GM19397 (cell line): ENCODE data around the gene SIRT2.
A peak's percentile ranks its signal among the peaks of the same experiment; 100 is the strongest.

Experiments used
- ATAC-seq: cut with Tn5 transposase; IDR thresholded peaks from one replicate; pipeline ENCODE4 v1.9.1; 2021; ENCODE audit warnings: mild to moderate bottlenecking, moderate library complexity; ENCODE audit not compliant: unreplicated experiment

Gene SIRT2

DNA sequence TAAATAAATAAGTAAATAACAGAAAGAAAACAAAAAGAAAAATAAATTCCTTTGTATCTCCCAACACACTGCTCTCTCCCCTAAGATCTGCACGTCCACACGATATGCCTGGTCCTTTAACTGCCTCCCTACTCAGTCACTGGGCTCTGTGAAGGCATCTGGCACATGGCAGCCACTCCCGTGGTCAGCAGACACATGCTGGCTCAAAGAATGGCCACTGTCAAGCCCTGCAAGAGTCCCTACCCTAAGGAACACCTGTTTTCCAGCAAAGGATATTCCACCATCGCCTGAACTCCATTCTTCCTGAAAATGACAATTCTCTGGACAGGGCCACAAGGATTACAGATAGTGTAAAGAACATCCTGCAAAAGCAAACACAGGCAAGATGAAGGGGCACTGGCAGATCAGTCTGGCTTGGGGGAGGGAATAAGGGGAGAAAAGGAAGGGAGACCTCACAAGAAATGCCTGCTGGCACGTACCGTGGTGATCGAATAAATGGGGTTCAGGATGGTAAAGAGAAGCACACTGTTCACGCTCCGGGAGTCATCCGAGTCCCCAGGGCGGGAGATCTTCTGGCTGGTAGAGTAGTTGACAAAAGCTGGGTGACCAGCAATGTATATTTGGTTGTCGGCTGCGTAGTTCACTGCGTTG lies 53.9 kb downstream of the SIRT2 start:
- no peak for ATAC-seq

DNA sequence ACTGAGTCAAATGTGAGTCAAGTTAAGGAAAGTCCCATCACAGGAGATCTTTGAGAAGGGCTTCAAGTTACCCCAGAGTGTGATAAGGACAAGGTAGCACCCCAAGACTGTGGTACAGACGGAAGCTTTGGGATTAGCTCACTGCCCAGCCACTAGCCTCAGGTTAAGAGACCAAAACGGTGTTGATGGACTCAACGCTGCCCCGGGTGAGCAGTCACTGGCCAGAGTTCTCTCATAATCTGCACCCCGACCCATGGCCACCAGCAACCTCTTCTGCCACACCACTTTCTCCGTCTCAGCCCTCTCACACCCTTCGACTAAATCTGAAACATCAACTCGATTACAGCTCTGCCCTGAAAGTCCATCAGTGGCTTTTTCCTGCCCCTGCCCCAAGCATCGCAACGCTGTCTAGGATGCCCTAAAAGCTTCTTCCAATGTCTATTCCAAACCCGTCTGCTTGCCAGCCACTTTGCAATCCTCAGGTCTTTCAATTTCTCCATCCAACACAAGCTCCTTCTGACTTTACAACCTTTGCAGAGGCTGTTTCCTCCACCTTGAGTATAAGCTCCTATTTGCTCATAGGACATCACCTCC lies 55.2 kb downstream of the SIRT2 start:
- no peak for ATAC-seq

DNA sequence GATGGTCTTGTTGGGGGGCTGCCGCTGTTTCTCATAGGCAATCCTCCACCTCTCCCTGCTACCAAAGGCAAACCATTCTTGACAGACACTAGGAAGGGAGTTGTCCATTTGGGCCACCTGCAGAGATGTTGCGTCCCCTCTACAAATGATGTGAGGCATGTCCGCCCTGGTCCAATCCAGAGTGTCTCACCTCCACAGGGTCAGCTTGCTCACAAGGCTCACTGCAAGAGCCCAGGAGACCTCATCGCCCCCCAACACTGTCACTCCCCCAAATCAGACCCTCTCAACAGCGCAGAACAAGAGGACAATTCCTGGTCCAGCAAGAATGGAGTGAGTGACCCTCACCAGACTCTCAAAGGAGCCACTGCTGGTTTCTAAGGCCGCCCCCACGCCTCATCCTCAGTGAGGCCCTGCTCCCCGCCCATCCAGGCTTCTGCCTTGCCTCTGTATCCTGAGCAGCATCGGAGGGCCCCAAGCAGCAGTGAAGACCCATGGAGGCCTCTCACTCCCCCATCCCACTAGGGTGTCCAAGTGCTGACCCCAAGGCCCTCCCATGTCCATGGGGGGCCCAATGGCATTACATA lies 56.2 kb downstream of the SIRT2 start:
- no peak for ATAC-seq

DNA sequence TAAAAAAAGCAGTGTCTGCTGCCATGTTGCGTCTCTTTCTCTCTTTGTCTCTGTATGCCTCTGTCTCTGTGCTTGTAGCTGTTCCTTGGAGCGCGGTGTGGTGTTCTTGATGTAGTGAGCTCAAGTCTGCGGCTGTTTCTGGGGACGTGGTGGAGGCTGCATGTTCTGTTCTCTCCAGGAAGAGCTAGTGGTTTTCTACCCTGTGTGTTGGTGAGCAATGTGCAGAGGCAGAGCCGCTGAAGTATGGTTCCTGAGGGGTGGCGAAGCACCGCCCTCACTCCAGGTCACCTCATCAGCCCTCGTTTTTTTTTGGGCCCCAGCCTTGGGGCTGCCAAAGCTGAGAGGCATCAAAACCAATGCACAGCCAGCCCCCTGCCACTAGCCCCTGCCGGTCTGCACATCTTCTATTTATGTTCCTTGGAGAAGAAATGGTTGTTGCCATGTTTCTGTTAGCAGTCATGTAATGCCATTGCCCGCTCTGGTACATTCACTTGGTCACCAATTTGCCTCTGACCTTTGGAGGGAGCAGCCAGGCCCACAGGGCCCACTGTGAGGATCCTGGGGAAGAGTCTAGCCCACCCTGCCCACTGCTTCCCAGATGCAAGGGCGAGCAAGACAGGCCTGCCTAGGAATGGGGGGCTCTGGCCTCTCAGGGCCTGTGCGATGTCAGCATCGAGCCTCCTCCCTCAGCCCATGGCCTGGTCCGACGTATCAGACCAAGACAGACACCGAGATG lies 56.8 kb downstream of the SIRT2 start:
- ATAC-seq = no peak

DNA sequence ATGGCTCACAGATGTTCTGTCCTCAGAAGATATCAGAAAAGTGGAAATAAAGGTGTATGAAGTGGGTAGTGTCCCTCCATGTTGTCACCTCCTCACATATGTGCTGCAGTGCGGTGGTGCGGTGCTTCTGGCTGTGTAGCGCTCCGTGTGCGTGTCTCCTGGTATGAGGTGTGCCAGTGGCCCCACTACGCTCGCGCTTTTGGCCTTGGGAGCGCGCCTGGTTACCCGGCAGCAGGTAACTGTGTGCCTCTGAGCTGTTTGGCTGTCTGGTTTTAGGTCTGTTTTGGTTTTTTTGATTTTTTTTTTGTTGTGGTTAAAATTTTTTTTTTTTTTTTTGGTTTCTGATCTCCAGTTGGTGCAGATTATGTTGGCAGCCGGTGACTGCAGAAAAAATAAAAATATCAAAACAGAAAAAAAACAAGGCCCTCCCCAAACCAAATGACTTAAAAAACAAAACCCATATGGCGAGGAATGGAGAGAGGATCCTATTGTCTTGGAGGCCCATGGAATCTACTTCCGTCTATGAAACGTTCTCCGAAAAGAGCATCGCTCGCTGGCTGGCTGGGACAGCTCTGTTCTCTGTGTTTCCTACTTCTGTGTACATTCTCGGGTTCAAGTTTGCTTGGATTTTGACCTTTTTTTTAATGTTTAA lies 57.5 kb downstream of the SIRT2 start:
- ATAC-seq = no peak

DNA sequence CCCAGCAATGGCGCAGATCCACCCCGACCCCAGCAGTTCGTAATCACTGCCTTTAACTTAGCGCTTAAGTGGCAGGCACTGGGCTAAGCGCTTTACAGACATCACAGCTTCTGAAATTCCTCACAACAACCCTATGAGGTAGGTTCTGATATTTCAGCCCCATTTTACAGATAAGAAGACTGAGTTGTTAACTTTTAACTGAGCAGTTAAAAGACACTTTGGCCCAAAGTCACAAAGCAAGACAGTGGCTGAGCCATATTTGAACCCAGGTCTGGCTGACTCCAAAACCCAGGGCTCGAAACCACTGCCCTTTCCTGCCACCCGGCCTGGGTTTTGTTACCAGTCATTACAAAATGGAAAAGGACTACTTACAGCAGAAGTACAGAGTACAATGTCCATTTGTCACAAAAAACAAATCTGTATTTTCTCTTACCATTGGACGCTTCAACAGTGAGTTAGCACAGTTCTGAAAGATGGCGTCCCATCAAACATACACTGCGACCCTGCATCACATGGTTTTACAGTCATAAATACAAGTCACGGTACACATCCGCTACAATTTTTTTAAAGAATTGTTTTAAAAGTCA lies 58.1 kb downstream of the SIRT2 start:
- ATAC-seq = no peak

DNA sequence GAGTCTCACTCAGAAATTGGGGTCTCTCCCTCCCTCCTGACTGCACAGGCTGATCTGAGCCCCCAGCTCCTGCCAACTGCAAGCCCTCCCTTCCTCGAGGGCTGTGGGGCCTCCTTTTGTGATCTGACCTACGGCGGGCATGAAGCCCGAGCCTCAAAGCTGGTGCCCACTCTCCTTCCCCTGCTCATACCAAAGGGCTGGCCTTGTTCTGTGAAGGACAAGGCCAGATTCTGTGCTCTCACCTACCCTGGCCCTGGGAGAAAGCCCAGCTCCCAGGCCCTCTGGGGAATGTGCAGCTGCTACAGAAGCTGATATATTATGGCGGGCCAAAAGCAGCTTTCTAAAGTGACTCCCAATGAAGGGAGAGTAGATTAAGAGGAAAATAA lies 58.8 kb downstream of the SIRT2 start:
- no peak for ATAC-seq

DNA sequence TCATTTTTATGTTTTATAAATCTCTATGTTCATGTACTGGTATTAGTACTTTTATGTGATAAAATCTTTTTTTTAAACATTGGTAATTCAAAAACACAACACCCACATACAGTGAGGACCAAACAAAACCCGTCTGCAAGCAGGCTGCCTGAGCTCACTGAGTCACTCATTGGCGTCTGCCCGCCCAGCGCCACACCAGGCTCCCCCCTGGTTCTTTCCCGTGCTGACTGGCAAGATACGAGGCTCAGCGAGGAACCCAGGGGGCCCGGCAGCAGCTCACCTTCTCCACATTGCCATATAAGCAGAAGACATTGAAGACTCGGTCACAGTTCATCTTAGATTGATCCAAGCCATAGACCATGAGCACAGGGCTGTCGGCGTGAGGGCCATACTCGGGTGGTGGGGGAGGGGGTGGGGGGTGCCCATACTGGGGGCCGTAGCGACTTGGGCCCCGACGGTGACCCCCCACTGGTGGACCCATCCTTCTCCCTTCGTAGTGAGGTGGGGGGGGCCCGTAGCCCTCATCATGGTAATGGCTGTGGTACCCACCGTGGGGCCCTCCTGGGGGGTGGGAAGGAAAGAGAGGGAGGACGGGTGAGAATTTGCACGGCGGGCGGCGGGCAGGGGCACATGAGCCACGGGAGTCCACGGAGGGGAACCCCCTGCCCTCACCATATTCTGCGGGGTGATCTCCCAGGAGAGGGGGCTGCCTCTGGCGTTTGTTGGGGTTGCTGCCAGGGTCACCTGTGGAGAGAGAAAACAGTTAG lies 59.4 kb downstream of the SIRT2 start:
- ATAC-seq = no peak

DNA sequence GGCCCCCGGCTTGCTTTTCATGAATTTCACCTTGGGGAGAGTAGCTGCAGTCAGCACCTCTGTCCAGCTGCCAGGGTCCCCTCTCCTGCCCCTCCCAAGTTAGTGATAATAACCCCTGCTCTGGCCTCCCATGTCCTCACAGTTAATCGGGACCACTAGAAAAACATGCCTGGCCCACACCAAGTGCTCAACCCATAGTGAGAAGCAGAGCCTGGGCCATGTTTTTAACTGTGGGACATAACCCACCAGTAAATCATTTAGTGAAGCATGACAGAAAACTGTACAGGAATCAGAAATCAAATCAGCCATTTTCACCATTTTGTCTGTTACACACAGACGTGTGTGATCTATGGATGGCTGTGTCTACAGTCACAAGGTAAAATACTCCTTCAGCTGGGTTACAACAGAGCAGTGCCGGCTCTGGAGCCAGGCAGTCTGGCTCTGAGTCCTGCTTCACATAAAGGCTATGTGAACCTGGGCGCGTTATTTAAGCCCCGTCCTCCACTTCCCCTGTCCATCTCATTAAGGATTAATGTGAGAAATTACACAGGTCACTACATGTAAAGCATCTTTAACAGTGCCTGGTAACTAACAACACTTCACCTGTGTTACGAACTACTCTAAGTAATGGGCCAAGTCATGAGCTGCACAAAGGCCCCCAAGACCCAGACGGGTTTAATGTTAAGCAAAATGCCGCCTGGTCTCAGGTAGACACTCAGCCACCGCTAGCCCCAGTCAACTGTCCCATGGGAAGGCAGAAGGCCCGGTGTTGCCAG lies 60.2 kb downstream of the SIRT2 start:
- no peak for ATAC-seq

DNA sequence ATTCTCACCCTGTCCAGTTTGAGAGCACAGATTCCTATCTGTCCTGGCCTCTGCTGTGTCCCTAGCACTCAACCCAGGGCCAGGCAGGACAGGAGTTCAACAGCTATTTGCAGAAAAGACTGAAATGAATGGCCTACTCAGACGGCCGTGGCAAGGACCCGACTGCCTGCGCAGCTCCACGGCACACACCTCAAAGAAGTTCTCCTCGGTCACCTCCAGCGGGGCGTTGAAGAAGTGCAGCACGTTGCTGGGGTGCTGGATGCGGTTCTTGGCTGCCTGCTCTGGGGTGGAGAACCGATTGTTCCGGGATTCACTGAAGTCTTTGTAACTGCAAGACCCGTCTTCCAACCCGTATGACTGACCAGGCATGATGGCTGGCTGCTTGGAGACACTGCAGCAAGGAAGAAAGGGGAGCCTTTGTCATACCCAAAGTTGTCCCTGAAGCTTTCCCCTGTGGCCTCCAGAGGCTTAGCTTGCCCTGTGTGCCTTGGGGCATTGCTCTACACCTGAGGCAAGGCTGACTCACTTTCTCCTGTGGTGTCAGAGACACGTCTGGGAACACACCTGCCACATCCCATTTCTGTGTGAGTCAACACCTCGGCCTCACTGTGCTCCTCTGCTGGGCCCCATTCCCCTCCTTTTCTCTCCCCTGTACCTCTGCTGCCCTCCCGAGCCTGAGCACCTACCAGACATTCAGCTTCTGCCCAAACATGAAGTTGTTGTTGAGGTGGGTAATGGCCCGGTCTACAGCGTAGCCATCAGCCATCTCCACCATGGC lies 61.0 kb downstream of the SIRT2 start:
- ATAC-seq = no peak

DNA sequence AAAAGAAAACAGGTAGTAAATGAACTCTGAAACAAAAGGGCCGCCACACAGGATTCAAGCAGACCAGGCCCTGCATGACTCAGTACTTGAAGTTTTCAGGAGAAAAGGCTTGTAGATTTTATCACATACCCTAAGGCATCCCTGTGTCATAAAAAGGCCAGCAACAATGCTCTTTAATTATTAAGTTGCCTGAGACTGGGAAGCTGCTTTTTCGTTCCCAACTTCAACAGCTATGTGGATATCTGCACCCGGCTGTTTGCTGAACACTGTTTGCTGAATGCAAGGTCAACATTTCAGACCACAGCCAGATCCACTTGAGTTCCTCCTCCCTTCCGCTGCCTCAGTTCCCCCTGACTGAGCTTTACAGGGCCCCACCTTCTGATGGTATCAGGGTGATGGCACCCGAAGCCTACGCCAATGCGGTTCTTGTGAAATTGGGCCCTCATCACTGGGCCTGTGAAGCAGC lies 61.7 kb downstream of the SIRT2 start:
- ATAC-seq = no peak

DNA sequence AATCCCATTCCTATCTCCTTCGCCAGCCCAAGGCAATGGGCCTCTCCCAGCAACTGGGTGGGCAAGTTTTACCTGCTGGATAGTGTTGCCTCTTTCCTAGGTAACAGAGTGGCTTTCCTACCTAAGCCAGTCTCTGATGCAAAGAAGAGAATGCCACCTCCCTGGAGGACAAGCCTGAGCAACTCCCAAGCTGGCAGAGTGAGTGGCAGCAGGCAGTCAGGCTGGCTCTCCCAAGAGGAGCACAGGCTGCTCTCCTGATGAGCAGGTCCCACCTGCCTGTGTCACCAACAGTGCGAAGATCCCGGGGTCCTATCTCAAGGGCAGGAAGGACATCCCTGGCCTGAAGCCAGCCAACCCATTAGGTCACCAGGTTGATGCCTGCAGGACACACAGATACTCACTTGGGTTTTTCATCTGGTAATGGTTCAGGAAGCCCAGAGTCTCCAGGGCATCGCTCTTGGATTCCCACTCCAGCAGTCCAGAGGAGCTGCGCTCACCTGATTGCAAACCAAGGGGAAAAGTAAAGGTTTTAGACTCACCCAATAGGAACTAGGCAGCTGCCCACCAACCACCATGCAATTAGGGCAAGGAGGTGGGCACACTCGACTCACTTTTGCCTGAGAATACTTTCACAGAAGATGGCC lies 62.3 kb downstream of the SIRT2 start:
- no peak for ATAC-seq

DNA sequence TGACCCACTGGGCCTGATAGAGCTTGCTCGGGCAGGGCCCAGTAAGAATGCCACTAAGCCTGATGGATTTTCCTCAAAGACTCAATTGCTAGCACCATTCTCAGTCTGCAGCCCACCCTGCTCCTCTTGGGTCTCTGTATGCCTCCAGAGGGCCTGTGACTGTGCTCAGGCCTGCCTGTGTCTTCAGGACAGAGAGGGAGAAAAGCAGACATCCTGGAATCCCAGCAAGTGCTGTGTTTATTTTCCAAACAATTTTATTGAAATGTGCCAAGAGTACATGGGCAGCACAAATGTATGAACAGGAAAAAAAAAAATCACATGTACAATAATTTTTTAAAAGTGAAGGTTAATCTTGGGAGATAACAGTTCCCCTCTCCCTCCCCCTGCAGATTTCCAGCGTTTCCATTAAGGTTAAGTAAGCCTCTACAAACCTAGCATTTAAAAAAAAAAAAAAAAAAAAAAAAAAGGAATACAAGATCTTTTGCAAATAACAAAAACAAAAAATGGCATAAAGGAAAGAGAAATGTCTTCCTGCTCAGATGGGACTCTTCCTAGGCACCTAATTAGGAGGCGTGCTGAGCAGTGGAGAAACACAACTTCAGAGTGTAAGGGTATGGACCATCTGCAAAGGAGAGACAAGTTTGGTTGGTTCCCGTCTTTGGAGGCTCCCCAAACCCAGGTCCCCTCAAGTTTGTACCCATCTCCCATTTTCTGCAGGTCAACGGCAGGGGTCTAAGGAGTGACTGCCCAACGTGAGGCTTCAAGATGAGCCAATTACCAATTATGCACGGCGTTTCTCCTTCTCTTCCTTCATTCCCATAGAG lies 63.0 kb downstream of the SIRT2 start:
- ATAC-seq = no peak

DNA sequence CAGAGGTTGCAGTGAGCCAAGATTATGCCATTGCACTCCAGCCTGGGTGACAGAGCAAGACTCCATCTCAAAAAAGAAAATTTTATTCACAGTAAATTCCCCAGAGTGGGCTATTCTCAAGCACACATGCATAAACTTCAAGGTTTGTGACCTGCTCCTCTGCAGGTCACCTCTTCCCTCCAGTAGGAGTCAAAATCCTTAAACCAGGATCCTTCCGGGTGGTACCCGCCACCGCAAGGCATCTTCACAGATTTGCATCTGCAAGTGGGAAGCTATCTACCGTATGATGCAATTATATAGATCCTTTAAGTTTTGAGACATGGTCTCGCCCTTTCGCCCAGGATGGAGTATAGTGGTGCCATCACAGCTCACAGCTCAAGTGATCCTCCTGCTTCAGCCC lies 64.8 kb downstream of the SIRT2 start:
- ATAC-seq = no peak

DNA sequence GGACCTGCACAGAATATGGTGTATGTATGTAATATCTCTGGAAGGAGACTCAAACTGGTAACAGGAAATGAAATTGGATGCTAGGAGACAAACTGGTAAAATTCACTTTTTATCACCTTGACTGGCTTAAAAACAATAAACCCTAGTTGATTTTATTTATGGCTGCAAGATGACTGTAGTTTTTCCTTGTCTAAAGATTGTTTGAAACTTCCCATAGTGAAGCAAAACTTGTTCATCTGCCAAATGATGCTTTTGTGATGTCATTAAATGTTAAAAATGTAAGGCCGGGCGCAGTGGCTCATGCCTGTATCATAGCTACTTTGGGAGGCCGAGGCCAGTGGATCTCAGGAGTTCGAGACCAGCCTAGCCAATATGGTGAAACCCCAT lies 65.3 kb downstream of the SIRT2 start:
- ATAC-seq = no peak

DNA sequence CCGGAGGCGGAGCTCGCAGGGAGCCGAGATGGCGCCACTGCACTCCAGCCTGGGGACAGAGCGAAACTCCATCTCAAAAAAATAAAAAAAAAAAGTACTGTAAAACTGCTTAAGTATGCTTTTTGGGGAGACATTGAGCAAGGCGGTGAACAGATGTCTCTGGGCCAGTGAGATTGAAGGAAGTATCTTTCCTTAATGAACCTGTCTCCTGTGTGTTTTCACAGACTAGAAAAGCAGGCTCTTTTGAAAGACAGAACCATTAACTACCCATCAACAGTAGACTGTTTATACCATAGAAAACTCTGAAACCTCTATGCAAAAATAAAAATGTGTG lies 66.4 kb downstream of the SIRT2 start:
- ATAC-seq = no peak

DNA sequence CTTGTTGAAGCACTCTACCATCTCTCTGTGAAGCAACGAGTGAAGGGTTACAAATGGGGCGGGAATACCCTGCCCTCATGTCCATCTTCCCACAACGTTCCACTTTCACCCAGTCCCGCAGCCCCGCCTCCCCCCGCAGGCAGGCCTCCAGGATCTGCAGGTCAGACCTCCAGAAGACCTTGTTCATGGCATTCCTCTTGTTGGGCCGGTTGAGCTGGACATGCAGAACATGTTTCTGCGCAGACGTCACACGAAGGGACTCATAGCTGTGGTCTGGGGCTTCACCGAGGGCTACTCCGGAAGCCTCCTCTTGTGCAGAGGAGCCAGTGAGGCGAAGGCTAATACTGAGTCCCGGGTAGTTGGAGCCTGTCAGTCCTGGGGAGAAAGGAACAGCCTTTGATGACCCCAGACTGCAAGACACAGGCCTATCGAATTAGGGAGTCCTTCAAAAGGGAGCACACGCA lies 68.2 kb downstream of the SIRT2 start:
- peak; percentile 42 for ATAC-seq
